GM19351 (cell line): ENCODE data around the gene STAG2.
"Not testable (repeated sequence)": the region's sequence is repeated elsewhere in the genome, so short reads cannot be mapped to it uniquely, and the experiment has no call there.

Experiments used
- ATAC-seq: cut with Tn5 transposase; IDR thresholded peaks from one replicate; pipeline ENCODE4 v1.9.1; 2021; ENCODE audit warnings: mild to moderate bottlenecking, moderate library complexity; ENCODE audit not compliant: unreplicated experiment

The STAG2 gene

GRCh38 chrX:123961268-123962005 is at the start of gene STAG2:
STAG2 (plus strand) TSS chrX:123961706; CDS start chrX:124022628, 60,922 bp downstream.
- peak; percentile 15 for ATAC-seq

DNA sequence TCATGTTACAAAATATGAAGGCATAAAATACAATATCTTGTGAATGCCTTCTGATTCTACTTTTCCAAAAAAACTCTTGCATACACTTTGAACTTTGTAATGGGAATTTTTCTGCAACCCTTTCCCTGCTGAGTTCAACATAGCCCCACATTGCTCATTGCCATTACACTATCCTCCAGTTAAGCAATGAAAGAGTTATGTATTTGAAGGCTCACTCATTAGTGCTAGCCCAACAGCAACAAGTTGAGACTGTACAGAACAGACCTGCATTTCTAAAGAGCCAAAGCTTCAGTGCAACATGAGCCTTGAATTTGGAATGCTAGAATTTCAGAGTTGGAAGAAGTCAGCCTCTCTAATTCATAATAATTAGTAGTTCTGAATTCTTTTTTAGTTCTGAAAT is 44.4 kb upstream of the STAG2 start:
- ATAC-seq = no peak

DNA sequence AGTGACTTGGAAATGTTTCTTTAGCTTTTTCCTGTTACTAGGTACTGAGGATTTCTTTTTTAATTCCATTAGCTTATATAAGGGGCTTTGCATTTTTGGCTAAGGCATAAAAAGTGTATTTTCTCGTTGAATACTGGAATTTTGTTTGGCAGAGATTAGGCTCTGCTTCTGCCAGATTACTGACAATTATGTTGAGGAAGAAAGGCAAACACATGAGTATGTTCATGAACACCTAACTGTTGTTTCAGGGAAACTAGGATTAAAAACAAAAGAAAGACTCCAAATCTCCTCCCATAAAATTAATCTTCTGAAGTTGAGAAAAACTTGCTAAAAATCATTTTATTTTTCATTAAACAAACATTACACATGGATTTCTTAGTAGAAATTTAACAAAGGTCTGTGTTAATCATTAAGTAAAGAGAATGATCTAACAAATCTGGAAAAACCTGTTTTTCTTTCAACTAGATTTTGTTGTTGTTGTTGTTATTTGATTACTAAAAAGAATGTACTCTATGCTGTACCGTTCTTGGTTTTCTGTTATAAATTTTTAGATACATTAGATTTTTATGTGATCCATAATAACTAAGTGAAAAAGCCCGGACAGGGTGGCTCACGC is 43.3 kb upstream of the STAG2 start:
- no peak for ATAC-seq

DNA sequence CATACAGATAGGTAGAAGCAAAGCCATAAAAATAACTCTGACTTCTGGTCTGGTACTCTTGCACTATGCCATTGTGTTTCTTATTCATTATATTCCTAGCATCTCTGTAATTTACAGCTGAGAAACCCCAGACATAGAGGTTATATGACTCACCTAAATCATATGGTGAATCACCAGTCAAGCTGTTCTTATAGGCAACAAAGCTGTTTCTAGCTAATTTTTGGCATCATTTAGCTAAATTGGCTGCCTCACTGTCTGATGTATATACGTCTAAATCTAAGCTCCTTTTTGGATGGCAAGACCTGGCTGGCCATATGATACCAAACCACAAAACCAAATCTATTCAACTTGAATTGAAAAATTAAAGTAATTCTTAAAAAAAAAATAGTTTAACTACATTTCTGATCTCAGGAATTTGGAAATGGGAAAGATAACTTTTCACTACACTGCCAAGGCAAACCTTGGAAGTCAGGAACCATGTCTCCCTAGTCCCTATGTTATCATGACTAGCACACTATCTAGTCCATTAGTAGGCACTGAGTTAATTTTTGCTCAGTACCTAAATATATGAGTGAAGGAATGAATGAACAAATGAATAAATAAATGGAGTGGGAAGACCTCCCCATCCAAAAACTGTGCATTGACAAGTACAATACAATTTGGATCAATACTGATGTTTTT is 41.3 kb upstream of the STAG2 start:
- ATAC-seq = no peak

- ATAC-seq = no peak
Observed at GRCh38 chrX:123923211-123923610, 38.3 kb upstream of the STAG2 start.

GRCh38 chrX:123924186-123924585 is 37.3 kb upstream of the STAG2 start:
- ATAC-seq = no peak

- no peak for ATAC-seq
Observed at GRCh38 chrX:123927845-123928244, 33.7 kb upstream of the STAG2 start.

GRCh38 chrX:123932055-123932454 is 29.5 kb upstream of the STAG2 start:
- ATAC-seq = not testable (repeated sequence)

- no peak for ATAC-seq
Observed at GRCh38 chrX:123943074-123943473, 18.4 kb upstream of the STAG2 start.

- ATAC-seq = no peak
Observed at GRCh38 chrX:123943488-123943887, 18.0 kb upstream of the STAG2 start.

- ATAC-seq = no peak
Observed at GRCh38 chrX:123949846-123950245, 11.7 kb upstream of the STAG2 start.

DNA sequence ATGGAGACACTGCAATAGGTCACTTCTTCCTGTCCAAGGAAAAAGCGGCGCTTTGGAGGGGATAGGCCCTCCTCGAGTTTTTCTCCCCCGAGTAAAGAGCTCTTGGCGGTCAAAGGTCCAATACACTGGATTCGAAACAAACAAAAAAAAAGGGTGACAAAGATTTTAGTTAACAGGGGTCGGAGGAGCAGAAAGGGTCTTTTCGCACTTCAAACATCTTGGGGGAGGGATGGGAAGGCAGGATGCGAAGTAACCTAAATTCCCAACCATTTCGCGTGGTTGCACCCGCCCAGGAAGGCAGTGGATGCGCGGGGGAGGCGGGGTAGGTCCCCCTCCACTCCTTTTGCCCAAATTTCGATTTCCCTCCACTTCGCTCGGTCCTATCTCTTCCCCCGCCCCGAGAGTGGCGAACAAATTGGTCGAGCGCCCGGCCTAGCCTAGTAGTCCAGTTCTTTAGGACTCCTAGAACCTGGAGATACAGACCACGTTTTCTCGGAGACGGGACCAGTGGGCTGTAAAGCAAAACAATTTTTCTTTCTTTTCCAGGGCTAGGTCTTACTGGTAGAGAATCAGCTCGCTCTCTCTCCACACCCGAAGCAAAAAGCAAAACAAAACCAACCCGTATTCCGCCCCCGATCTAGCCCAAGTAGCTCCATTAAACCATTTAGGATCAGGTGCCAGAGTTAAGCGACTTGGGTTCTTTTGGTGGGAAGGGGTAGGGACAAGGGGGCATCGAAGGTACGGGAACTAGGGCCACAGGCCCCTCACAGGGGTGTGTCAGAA is 2.0 kb upstream of the STAG2 start:
- no peak for ATAC-seq

GRCh38 chrX:123960956-123961267 is 594 bp upstream of the STAG2 start:
- no peak for ATAC-seq

- no peak for ATAC-seq
Observed at GRCh38 chrX:123962006-123962467, 531 bp downstream of the STAG2 start.

DNA sequence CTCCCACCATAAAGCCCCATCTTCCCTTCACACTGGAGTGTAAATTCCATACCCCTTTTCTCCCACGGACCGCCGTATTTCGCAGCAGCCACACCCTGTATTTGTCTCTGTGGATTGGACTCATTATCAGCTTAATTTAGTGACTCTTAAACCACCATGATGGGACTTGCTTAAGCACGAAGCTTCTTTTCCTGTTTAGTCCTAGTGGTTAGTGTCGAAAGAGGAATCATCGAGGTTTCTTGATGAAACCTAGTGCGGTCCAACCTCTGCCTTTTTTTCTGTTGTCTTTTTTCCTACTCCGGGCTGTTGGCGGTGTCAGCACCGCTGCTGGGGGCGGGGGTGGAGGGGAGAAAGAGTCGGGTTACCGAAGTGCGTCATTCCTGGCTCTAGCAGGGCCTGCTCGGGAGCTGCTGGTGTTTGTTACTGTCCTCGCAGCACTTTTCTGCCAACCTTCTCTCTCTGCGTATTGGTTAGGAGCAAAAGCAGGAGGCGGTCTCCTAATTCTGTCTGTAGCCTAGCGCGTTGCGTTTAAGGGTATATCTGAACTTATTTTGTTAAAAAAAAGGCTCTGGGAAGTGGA is 1.4 kb downstream of the STAG2 start:
- ATAC-seq = peak; percentile 58

DNA sequence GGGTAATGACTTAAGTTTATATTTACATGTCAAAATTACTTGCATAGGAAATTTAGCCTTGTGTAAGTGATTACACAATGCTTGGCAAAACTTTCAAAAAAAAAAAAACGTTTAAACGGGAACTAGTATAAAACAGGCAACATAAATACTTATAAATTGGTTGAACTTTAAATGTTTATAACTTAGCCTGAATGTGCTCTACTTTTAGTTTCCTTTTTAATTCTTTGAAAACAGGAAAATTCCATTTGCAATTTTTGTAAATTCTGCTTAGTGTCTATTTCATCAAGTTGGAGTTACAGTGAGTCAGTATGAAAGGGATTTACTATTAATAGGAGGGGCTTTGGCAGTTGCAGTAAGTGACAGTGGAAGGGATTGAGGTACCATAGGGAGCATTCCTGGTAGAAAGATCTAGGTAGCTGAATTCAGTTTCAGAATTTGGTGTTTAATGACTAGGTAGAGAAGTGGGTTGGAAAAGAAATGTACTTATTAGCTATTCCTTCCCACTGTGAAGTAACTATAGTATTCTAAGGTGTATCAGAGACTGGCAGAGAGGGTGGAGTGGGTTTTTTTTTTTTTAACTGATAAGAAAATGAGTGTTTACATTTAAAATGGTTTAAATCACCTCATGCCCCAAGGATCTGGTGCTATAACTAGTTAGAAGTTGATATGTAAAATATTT is 2.8 kb downstream of the STAG2 start:
- no peak for ATAC-seq

DNA sequence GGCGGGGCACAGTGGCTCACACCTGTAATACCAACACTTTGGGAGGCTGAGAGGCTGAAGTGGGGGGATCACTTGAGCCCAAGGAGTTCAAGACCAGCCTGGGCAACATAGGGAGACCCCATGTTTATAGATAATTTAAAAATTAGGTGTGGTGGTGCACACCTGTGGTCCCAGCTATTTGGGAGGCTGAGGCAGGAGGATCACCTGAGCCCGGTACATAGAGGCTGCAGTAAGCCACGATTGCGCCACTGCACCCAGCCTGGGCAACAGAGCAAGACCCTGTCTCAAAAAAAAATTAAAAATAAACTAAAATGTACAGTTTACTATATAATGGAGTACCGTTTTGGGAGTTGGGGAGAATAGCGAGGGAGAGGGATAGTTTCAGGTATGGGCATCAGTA is 4.2 kb downstream of the STAG2 start:
- no peak for ATAC-seq

GRCh38 chrX:123967497-123967896 is 6.0 kb downstream of the STAG2 start:
- ATAC-seq = no peak

GRCh38 chrX:123968383-123969050 is 7.0 kb downstream of the STAG2 start:
- no peak for ATAC-seq

DNA sequence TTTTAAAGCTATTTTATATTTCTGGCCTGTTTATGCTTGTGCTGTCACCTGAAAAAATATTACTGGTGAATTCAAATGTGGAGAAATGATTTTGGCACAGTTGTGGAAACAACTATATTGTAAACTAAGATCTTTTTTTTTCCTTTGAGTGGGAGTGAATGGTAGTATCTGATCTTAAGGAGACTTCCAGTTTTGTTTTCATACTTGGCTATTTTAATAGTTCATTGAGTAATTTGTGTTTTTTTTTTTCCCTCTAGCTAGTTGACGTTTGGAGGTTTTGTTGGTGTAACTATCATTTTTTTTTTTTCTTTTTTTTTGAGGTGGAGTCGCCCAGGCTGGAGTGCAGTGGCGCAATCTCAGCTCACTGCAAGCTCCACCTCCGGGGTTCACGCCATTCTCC is 10.5 kb downstream of the STAG2 start:
- no peak for ATAC-seq
